SH-SY5Y (cell line): ENCODE results near the gene EIF4E1B.

Experiments used
- GATA2 ChIP-seq: IDR thresholded peaks from 2 replicates; pipeline ENCODE4 v1.6.1; 2011; ENCODE audit warnings: mild to moderate bottlenecking, low read depth, low read length
- GATA3 ChIP-seq: IDR thresholded peaks from 2 replicates; pipeline ENCODE4 v1.6.1; 2011; ENCODE audit warnings: low read depth, mild to moderate bottlenecking, low read length, moderate library complexity

DNA sequence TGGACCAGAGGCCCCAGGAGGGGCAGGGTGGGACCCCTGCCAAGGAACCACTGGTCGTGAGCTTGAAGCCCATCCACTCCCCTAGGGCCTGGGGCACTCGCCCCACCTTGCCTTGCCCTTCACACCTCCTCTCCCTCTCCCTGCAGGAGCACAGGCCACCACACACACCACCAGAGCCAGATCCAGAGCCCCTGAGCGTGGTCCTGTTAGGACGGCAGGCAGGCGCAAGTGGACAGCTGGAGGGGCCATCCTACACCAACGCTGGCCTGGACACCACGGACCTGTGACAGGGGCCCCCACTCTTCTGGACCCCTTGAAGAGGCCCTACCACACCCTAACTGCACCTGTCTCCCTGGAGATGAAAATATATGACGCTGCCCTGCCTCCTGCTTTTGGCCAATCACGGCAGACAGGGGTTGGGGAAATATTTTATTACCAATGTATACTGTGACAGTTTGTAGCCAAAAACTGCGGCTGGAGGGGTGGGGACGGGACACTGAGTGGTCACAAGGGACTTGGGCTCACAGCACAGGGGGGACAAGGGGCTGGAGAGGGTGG is 35.0 kb upstream of the EIF4E1B start:
- no peak for TF ChIP-seq GATA2
- TF ChIP-seq GATA3: no peak
